ENCODE results near the gene F2RL3.

- no peak for TF ChIP-seq CTCF (IDR thresholded peaks at IDR 0.05)
- no peak for TF ChIP-seq POLR2A (IDR thresholded peaks at IDR 0.05)
- TF ChIP-seq EP300 (IDR thresholded peaks at IDR 0.05), result no peak
Observed at GRCh38 chr19:16904599-16904998, 15.8 kb downstream of the F2RL3 start.

All from stomach (tissue), 4 donors.